NCI-H1417 treated with DMSO at 0.1 percent for 48 hours (cell line): ENCODE measurements around the gene ARSB.

Experiments used
- DNase-seq: peaks from one replicate; lab custom pipeline; 2025; lab: John Stamatoyannopoulos, UW

ARSB gene

GRCh38 chr5:78805474-78806124, 179.5 kb downstream of the ARSB start:
- no peak for DNase-seq

GRCh38 chr5:78804995-78805394, 180.1 kb downstream of the ARSB start:
- DNase-seq: no peak

- DNase-seq: no peak
These were observed 181.2 kb downstream of the ARSB start for GRCh38 chr5:78803941-78804340.

GRCh38 chr5:78803353-78803752, 181.8 kb downstream of the ARSB start:
- no peak for DNase-seq

GRCh38 chr5:78801413-78801812, 183.7 kb downstream of the ARSB start:
- DNase-seq: no peak

GRCh38 chr5:78799266-78800017, 185.7 kb downstream of the ARSB start:
- DNase-seq: no peak

GRCh38 chr5:78798673-78799029, 186.5 kb downstream of the ARSB start:
- no peak for DNase-seq

GRCh38 chr5:78797936-78798672, 187.0 kb downstream of the ARSB start:
- DNase-seq: no peak

GRCh38 chr5:78795757-78796156, 189.4 kb downstream of the ARSB start:
- no peak for DNase-seq

- no peak for DNase-seq
These were observed 190.4 kb downstream of the ARSB start for GRCh38 chr5:78794693-78795215.

- DNase-seq: no peak
These were observed 191.0 kb downstream of the ARSB start for GRCh38 chr5:78793907-78794662.

GRCh38 chr5:78792345-78793055, 192.6 kb downstream of the ARSB start:
- DNase-seq: no peak

GRCh38 chr5:78791501-78792100, 193.5 kb downstream of the ARSB start:
- DNase-seq: no peak

- no peak for DNase-seq
These were observed 197.3 kb downstream of the ARSB start for GRCh38 chr5:78787783-78788182.

- no peak for DNase-seq
These were observed 199.7 kb downstream of the ARSB start for GRCh38 chr5:78785454-78785853.

- no peak for DNase-seq
These were observed 201.5 kb downstream of the ARSB start for GRCh38 chr5:78783434-78784130.

- no peak for DNase-seq
These were observed 202.4 kb downstream of the ARSB start for GRCh38 chr5:78782728-78783127.

GRCh38 chr5:78781611-78782286, 203.4 kb downstream of the ARSB start:
- DNase-seq: no peak

GRCh38 chr5:78779771-78780616, 205.1 kb downstream of the ARSB start:
- no peak for DNase-seq
